OCI-M2 (cell line): ENCODE measurements around the gene UNC80.
"Not testable (repeated sequence)": the region's sequence is repeated elsewhere in the genome, so short reads cannot be mapped to it uniquely, and the experiment has no call there.

Experiments
- DNase-seq: peaks from one replicate; lab custom pipeline; 2025; ENCODE audit not compliant: unreplicated experiment; lab: John Stamatoyannopoulos, UW

UNC80 gene, protein sequence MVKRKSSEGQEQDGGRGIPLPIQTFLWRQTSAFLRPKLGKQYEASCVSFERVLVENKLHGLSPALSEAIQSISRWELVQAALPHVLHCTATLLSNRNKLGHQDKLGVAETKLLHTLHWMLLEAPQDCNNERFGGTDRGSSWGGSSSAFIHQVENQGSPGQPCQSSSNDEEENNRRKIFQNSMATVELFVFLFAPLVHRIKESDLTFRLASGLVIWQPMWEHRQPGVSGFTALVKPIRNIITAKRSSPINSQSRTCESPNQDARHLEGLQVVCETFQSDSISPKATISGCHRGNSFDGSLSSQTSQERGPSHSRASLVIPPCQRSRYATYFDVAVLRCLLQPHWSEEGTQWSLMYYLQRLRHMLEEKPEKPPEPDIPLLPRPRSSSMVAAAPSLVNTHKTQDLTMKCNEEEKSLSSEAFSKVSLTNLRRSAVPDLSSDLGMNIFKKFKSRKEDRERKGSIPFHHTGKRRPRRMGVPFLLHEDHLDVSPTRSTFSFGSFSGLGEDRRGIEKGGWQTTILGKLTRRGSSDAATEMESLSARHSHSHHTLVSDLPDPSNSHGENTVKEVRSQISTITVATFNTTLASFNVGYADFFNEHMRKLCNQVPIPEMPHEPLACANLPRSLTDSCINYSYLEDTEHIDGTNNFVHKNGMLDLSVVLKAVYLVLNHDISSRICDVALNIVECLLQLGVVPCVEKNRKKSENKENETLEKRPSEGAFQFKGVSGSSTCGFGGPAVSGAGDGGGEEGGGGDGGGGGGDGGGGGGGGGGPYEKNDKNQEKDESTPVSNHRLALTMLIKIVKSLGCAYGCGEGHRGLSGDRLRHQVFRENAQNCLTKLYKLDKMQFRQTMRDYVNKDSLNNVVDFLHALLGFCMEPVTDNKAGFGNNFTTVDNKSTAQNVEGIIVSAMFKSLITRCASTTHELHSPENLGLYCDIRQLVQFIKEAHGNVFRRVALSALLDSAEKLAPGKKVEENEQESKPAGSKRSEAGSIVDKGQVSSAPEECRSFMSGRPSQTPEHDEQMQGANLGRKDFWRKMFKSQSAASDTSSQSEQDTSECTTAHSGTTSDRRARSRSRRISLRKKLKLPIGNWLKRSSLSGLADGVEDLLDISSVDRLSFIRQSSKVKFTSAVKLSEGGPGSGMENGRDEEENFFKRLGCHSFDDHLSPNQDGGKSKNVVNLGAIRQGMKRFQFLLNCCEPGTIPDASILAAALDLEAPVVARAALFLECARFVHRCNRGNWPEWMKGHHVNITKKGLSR (N-terminal part only)

DNA sequence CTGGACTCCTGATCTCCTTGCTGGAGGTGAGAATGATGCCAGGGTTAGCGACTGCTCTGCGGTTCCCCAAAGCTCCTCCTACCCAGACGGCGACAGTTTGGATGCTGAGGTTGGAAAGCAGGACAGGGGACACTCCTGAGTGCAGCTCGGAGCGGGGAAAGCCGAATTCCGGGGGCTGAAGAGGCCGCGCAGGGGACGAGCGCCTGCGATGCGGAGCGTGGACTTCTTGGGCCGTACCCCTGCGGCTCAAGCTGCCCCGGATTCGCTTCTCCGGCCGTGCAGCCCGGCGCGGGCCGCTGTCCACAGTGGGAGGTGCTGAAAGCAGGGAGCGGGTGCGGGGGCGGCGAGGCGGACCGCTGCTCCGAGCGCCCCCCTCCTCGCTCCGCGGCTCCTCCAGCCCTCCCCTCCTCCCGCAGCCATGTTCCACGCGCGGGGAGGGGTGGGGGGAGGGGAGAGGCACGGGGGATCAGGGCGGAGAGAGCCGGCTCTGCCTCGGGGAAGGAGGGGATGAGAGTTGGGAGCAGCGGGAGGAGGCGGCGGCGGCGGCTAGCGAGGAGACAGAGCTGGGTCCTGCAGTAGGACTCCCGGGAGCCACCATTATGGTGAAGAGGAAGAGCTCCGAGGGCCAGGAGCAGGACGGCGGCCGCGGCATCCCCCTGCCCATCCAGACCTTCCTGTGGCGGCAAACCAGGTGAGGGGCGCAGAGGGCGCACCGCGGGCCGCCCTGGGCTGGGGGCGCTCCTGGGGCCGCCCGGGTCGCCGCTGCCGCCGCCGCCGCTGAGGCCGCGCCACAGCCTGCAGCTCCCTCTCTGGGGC, at the start of gene UNC80:
UNC80 (plus strand) TSS at position 359 of the 816 bp plus-strand sequence; CDS start at position 600, 241 bp downstream.
- DNase-seq, result no peak

DNA sequence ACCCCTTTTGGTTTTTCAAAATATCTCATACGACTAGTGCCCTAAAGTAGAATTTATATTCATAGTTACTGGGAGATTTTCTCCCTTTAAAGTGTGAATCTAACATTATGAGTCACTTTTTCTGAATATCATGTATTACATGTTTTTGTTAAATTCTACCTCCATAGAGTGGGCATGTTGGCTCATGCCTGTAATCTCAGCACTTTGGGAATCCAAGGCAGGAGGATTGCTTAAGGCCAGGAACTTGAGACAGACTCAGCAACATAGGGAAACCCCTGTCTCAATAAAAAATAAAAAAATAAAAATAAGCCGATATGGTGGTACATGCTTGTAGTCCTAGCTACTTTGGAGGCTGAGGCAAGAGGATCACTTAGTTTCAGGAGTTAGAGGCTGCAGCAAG, 45.3 kb upstream of the UNC80 start:
- DNase-seq, result no peak

DNA sequence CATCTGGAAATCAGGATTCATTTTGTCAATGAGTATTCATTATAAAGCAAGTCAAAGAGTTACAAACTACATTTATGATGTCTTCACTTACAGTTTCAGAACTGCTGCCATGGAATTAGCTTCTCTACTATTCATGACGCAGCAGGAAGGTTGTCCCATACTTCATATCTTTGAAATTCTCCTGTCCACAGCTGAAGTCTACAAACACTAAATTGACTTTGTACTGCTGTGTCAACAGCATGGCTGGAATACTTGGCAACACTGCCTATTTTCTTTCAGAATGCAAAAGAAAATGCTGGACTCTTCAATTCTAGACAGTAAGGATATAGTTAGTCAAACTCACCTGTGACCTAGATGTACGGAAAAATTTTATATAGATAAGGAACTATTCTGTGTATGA, 44.6 kb upstream of the UNC80 start:
- no peak for DNase-seq

DNA sequence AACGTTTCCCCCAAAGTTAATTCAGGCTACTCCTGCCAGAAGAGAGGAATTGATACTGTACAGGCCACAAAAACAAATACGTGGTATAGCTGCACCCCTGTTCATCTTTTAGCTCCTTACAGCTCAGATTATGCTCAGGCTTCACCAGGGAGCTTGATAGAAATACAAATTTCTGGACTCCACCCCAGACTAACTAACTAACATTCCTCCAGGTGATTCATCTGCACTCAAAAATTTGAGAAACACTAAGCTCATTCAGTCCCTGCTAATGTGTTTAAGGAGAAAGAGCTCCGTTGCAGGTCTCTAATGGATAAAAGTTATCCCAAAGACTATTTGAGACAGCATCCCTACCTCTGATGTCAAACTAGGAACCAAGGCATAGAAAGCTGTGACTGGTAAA, 36.8 kb upstream of the UNC80 start:
- no peak for DNase-seq

DNA sequence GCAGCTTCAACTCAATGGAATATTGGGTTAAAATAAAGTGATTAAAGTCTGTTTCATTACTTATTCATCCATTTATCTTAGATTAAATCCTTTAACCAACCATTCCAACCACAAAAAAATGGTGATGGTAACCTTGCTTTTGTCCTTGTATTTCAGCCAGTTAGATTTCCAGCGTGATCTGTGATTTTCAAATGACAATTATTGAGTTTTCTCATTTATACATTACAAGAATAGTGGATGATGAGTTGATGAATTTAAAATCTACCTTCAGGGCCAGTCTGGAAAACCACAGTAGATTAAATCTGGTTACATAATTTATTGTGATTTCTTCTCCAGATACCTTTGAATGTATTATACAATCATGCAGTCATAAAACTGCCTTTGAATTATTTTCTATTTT, 29.7 kb upstream of the UNC80 start:
- DNase-seq, result no peak

DNA sequence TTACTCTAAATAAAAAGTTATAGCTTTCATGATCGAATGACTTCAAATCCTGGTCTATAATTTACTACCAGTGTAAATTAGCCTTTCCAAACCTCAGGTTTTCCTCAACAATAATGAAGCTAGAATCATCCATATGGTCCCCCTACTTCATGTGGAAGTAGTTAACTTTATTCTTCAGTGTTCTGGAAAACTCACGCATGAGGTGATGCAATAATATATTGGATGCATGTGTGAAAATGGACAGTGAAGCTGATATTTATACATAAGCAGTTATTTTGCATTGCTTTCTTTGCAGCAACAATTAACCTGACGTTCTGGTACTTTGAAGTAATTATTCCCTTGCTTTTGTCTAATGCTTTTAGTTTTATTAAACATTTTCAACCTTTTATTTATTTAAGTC, 18.6 kb upstream of the UNC80 start:
- DNase-seq, result no peak

DNA sequence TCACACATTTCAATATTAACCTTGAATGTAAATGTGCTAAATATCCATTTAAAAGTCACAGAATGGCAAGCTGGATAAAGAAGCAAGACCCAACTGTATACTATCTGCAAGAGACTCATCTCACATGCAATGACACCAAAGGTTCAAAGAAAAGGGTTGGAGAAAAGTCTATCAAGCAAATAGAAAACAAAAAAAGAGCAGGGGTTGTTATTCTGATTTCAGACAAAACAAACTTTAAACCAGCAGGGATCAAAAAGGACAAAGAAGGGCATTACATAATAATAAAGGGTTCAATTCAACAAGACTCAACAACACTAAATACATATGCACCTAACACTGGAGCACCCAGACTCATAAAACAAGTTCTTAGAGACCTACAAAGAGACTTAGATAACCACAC, 14.5 kb upstream of the UNC80 start:
- no peak for DNase-seq

DNA sequence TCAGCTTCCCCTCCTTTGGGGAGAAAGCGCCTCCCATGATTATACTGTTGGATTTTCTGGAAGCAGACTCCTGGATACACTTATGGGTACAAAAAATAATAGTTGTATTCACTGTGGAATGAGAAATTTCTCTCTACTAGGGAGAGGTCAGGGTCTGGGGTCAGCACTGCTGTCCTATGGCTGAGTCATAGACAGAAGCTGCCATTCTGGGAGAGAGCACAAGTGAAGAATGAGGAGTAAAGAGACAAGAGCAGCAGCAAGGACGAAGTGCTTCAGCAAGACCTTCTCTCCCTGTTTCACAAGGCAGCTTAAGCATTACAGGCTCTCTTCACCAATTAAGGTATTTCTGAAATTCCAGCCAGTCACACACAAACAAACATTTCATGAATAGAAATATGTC, 10.1 kb upstream of the UNC80 start:
- no peak for DNase-seq

DNA sequence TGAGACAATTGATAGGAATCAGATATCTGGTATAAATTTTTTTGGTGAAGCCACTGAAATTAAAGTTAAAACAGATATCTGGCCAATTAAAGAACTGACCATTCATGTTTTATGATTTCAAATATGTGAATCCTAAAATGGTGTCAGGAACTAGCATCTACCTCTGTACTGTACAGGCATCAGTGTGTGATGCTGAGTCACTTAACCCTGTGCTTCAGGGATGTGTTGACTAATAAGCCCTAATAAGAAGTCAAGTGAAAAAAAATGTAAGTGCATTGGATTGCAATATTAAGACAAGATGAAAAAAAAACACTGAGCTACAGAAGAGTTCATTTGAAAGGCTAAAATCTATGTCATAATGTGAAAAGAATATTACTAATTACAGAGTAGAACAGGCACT, 9.1 kb upstream of the UNC80 start:
- no peak for DNase-seq

DNA sequence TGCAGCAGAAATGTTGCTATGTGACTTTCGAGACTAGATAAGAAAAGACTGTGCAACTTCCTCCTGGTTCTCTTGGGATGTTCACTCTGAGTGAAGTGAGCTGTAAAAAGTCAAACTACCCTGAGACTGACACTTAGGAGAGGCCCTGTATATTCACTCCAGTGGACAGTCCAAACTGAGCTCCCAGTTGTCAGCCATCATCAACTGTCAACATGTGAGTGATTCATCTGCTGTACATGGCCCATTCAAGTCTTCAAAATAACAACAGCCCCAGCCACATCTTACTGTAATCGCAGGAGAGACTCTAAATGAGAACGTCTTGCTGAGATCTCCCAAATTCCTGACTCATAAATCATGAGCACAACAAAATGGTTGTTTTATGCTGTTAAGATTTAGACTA, 8.5 kb upstream of the UNC80 start:
- no peak for DNase-seq

DNA sequence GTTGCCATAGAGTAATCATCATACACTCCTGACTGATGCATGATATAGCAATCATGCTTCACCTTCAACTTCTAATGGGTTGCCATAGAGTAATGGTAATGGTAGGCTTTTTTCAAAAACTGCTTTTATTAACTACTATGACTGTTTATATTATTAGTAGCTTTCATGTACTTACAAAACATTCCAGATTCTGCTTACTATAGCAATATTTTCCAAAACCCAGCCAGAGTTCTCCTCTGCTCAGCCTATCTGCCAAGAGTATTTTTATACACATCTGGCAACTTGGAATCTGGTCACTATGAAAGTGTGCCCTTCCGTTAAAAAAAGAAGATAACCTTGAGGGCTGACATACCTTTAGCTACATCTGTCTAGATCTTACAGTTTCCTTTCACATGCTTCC, 5.0 kb upstream of the UNC80 start:
- DNase-seq, result no peak

DNA sequence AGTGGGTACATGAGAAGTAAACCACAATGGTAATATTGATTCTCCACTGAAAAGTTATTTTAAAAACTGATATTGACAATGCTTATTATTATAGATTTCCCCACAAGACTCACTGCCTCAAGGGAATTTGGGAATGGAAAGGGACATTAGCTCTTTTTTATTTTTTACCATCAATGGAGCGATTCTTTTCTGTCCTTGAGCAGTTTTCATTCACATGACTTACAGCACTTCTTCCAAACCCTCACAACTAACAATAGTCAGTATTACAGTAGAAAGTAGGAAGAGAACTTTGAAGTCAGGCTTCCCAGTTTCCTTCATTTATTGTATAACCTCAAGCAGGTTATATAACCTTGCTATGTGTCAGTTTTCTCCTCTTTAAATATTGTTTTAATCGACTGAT, 4.3 kb upstream of the UNC80 start:
- DNase-seq, result no peak

DNA sequence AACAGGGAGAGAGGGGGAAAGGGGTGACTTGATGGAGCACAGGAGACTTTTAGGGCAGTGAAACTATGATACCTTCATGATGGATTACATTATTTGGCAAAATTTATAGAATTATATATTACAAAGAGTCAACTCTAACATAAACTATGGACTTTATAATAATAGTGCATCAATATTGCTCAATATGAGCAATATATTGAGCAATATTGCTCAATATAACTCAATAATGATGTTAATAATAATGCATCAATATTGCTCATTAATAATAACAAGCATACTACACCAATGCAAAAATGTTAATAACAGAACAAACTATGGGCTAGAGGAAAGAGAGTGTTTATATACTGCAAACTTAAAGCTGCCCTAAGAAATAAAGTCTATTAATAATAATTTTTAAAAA, 3.1 kb upstream of the UNC80 start:
- no peak for DNase-seq

DNA sequence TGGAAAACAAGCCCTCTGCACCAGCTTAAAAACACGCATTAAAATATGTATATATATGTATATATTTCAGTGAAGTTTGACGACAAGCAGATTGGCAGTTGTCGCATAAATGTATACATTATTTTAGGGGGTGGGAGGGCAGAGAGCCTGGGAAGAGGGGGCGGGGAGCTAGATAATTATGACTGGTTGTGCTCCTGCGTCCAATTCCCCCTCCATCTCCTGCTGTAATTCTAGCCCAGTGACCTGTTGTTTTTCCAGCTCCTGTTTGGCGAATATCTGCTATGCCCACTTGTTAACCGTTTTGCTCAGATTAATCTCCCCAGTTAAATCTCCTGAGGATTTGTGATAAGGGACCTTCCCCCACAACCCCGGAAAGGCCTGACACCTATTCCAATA, 656 bp downstream of the UNC80 start:
- DNase-seq, result no peak

DNA sequence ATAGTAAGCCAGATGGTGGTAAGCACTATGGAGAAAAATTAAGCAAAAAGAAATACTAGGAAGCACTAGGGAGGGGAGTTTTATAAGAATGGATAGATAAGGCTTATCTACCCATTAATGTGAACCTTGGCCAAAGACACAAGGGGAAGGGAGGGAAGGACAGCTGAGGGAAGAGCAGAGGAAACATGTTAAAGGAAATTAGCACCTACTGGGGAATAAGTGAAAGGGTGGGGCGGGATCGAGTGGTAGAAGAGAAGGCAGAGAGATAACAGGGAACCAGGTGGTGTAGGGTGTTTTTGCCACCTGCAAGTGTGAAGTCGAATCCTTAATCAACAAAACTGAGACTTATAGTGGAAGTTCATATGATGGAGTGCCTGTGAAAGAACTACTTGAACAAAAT, 1.7 kb downstream of the UNC80 start:
- DNase-seq, result no peak

DNA sequence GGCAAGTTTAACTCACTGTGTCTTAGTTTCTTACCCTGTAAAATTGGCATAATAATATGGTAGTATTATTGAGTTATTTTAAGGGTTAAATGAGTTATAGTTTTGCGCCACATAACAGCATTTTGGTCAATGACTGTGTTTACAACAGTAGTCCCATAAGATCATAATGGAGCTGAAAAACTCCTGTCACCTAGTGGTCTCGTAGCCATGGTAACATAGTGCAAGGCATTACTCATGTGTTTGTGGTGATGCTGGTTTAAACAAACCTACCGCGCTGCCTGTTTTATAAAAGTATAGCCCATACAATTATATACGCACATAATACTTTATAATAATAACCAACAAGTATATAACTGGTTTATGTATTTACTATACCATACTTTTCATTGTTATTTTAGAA, 15.8 kb downstream of the UNC80 start:
- DNase-seq, result no peak

DNA sequence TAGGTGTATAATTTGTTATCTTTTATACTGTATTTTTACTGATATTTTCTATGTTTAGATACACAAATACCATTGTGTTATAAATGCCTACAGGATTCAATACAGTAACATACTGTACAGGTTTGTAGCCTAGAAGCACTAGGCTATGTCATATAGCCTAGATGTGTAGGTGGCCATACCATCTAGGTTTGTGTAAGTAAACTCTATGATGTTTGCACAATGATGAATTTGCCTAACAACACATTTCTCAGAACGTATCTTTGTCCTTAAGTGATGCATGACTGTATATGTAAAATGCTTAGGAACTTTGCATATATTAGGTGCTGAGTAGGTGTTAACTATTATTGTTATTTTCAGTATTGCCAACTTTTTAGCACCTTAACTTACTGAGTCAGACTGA, 17.3 kb downstream of the UNC80 start:
- DNase-seq, result no peak

DNA sequence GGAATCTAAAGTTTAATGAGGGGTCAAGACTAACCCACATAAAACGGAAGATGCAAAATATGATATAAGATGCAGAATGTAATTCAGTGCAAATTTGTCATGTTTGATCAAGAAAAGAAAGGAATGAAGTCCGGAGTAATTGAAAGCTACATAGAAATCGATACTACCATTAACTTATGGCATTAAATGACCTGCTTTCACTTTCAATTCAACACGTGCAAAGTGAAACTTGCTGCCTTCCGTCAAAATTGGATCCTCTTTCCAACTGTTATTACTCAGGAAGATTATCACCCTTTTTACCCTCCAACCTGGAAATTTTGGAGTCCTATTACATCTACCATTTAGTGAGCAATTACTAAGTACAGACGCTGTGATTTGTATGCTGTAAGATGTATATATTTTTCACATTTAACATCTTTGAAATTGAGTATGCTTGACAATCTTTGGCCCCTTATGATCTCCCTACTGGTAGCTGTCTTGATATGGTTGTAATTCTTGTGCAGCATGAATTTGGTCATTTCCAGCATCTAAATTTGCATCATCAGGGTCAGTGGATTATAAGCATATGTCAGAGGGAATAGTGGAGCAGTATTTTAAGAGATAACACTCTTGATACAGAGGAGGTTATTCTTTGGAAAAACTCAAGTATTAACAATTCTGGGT, 18.6 kb downstream of the UNC80 start:
- DNase-seq, result no peak

DNA sequence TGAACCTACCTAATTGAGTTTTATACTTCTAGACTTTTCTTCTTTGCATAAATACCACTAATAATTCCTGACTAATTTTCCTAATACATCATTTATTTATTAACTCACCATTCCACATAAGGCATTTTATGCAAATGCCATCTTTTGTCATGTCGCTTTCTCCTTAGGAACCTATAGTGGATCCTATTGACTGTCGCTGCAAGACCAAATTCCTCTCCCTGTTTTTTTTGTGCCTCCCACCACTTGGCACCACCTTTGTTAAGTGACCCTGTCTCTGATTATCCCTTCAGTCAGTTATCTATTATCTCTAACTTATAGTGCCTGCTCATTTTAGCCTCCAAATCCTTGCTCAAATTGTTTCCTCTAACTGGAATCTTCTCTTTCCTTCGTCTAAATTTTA, 19.5 kb downstream of the UNC80 start:
- DNase-seq, result no peak

DNA sequence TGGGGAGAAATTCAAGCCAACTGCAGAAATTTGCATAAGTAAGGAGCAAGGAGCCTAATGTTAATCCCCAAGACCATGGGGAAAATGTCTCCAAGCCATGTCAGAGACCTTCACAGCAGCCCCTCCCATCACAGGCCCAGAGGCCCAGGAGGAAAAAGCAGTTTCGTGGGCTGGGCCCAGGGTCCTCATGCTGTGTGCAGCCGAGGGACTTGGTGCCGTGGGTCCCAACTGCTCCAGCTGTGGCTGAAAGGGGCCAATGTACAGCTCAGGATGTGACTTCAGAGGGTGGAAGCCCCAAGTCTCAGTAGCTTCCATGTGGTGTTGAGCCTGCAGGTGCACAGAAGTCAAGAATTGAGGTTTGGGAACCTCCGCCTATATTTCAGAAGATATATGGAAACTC, 23.8 kb downstream of the UNC80 start:
- not testable (repeated sequence) for DNase-seq
